Activated CD4-positive, alpha-beta T cell treated with anti-CD3 and anti-CD28 coated beads for 36 hours (primary cell): Measurements from ENCODE around the gene SLC14A1. TPM values are rescaled to one million over a fixed set of nuclear protein-coding genes. Genes with fewer than 3 reads are reported as not detected.

ENCODE experiments used
- ATAC-seq: fragments of 200-7000 bp; cut with Tn5 transposase; one replicate; pipeline ENCODE4 v1.10.0; 2021; ENCODE audit warnings: mild to moderate bottlenecking, moderate library complexity
- CTCF ChIA-PET: fragments of 350-600 bp; sonication (Branson Sonifier 250); formaldehyde crosslinking; loops from one replicate; lab custom pipeline; 2021; ENCODE audit warnings: antibody characterized with exemption; lab: Charles Lee
- POLR2A ChIA-PET: fragments of 350-600 bp; sonication (Branson Sonifier 250); formaldehyde crosslinking; loops from one replicate; lab custom pipeline; 2021; ENCODE audit warnings: antibody characterized with exemption, inconsistent platforms; lab: Charles Lee
- DNase-seq: peaks from one replicate; pipeline ENCODE4 v3.0.0-alpha.2; 2020
- H3K27ac Mint-ChIP-seq: one replicate; pipeline ENCODE4 v1.8.0; 2021; ENCODE audit warnings: mixed read lengths
- H3K27me3 Mint-ChIP-seq: one replicate; pipeline ENCODE4 v1.8.0; 2021; ENCODE audit warnings: mixed read lengths
- H3K36me3 Mint-ChIP-seq: one replicate; pipeline ENCODE4 v1.8.0; 2021; ENCODE audit warnings: low read depth, mixed read lengths
- H3K4me1 Mint-ChIP-seq: one replicate; pipeline ENCODE4 v1.8.0; 2021; ENCODE audit warnings: mixed read lengths
- H3K4me3 Mint-ChIP-seq: one replicate; pipeline ENCODE4 v1.8.0; 2021; ENCODE audit warnings: mild to moderate bottlenecking, moderate library complexity, mixed read lengths
- H3K9me3 Mint-ChIP-seq: one replicate; pipeline ENCODE4 v1.8.0; 2021; ENCODE audit warnings: low read depth, mixed read lengths
- intact Hi-C, 2 experiments: fragments of 100-400 bp; cut with DNase I in 1 of 2; cut with micrococcal nuclease in 1 of 2; formaldehyde crosslinking; loops; one replicate each; pipeline versions ENCODE4 v1.14.2 to v1.15.1; 2022 to 2024; cut with DNase I, micrococcal nuclease
- total RNA-seq, 2 experiments: library from RNA; stranded (reverse); gene quantifications; one replicate each; pipeline ENCODE4 v1.2.3, GENCODE V29; 2021

Gene SLC14A1
- total RNA-seq, 2 experiments from 2014 or later: 1.3 to 1.5 TPM

- Mint-ChIP-seq H3K27ac (no peak overlapping the region), H3K27me3 (no peaks in the 10 kb centered on the region), H3K4me3 (no peak overlapping the region), H3K9me3 (no peaks in the 10 kb centered on the region), H3K36me3 (no peaks in the 10 kb centered on the region), H3K4me1 (no peaks in the 10 kb centered on the region)
- ChIA-PET POLR2A (interaction anchor here (1.0 kb wide), 1 partner anchor 351 kb away, joined by 3 read pairs; no protein-coding TSS in a partner anchor), CTCF (interaction anchor here (0.6 to 7.2 kb wide), 39 partner anchors 9 to 501 kb away, joined by 3 to 81 read pairs (median 4); no protein-coding TSS in a partner anchor)
- ATAC-seq: peak; percentile 97
- peak; percentile 89 for DNase-seq
- intact Hi-C loops: loop anchor here (1.0 to 2.0 kb wide), 5 partner anchors 58 to 350 kb away; partner anchors contain the start of gene PSTPIP2 (in 1 of the 2)
Observed at GRCh38 chr18:45722899-45723298, 1.1 kb upstream of the SLC14A1 start.

GRCh38 chr18:45724601-45725000, 620 bp downstream of the SLC14A1 start:
- Mint-ChIP-seq H3K4me1 (no peaks in the 10 kb centered on the region), H3K4me3 (no peak overlapping the region), H3K9me3 (no peaks in the 10 kb centered on the region), H3K36me3 (no peaks in the 10 kb centered on the region), H3K27ac (no peak overlapping the region), H3K27me3 (no peaks in the 10 kb centered on the region)
- intact Hi-C loops: no loop called here
- CTCF ChIA-PET: interaction anchor here (0.8 to 7.2 kb wide), 8 partner anchors 11 to 349 kb away, joined by 3 to 81 read pairs (median 4); no protein-coding TSS in a partner anchor
- DNase-seq (no peak), ATAC-seq (no peak)
- POLR2A ChIA-PET: no interaction called here

- H3K27me3 Mint-ChIP-seq: no peaks in the 10 kb centered on the region
- CTCF ChIA-PET: interaction anchor here (0.8 to 7.2 kb wide), 12 partner anchors 10 to 348 kb away, joined by 3 to 81 read pairs (median 4); no protein-coding TSS in a partner anchor
Observed at GRCh38 chr18:45725336-45725735, 1.4 kb downstream of the SLC14A1 start.

GRCh38 chr18:45726603-45727002, 2.6 kb downstream of the SLC14A1 start:
- no peaks in the 10 kb centered on the region for H3K27me3 Mint-ChIP-seq
- H3K4me1 Mint-ChIP-seq: no peaks in the 10 kb centered on the region
- no peaks in the 10 kb centered on the region for H3K9me3 Mint-ChIP-seq
- POLR2A ChIA-PET: no interaction called here
- CTCF ChIA-PET: interaction anchor here (0.8 to 7.2 kb wide), 7 partner anchors 19 to 153 kb away, joined by 3 to 81 read pairs (median 3); no protein-coding TSS in a partner anchor
- no peak overlapping the region for H3K4me3 Mint-ChIP-seq
- H3K27ac Mint-ChIP-seq: no peak overlapping the region
- DNase-seq: no peak
- H3K36me3 Mint-ChIP-seq: no peaks in the 10 kb centered on the region
- ATAC-seq: no peak
- intact Hi-C loops: no loop called here

More at GRCh38 chr18:45725336-45725735, 1.4 kb downstream of the SLC14A1 start:
- H3K9me3 Mint-ChIP-seq: no peaks in the 10 kb centered on the region
- intact Hi-C loops: no loop called here
- POLR2A ChIA-PET: no interaction called here
- ATAC-seq (no peak), DNase-seq (no peak)
- H3K4me1 Mint-ChIP-seq: no peaks in the 10 kb centered on the region
- no peak overlapping the region for H3K27ac Mint-ChIP-seq
- no peak overlapping the region for H3K4me3 Mint-ChIP-seq
- H3K36me3 Mint-ChIP-seq: no peaks in the 10 kb centered on the region

GRCh38 chr18:45727068-45727467, 3.1 kb downstream of the SLC14A1 start:
- Mint-ChIP-seq H3K9me3 (no peaks in the 10 kb centered on the region), H3K36me3 (no peaks in the 10 kb centered on the region), H3K27ac (no peak overlapping the region), H3K27me3 (no peaks in the 10 kb centered on the region), H3K4me1 (no peaks in the 10 kb centered on the region), H3K4me3 (no peak overlapping the region)
- ChIA-PET POLR2A (no interaction called here), CTCF (interaction anchor here (0.6 to 4.0 kb wide), 6 partner anchors 19 to 631 kb away, joined by 3 to 23 read pairs (median 3); no protein-coding TSS in a partner anchor)
- DNase-seq (no peak), ATAC-seq (no peak)
- intact Hi-C loops: no loop called here

GRCh38 chr18:45728336-45729010, 4.5 kb downstream of the SLC14A1 start:
- CTCF ChIA-PET: interaction anchor here (0.7 to 4.0 kb wide), 4 partner anchors 15 to 179 kb away, joined by 3 to 23 read pairs (median 4); no protein-coding TSS in a partner anchor
- H3K9me3 Mint-ChIP-seq: no peaks in the 10 kb centered on the region
- intact Hi-C loops: no loop called here
- ATAC-seq (no peak), DNase-seq (no peak)
- no peaks in the 10 kb centered on the region for H3K27me3 Mint-ChIP-seq
- no peaks in the 10 kb centered on the region for H3K4me1 Mint-ChIP-seq
- H3K36me3 Mint-ChIP-seq: no peaks in the 10 kb centered on the region
- no peak overlapping the region for H3K4me3 Mint-ChIP-seq
- POLR2A ChIA-PET: no interaction called here
- H3K27ac Mint-ChIP-seq: no peak overlapping the region

- Mint-ChIP-seq H3K9me3 (no peaks in the 10 kb centered on the region), H3K27ac (no peak overlapping the region), H3K4me3 (no peak overlapping the region), H3K36me3 (no peaks in the 10 kb centered on the region), H3K4me1 (no peaks in the 10 kb centered on the region), H3K27me3 (no peaks in the 10 kb centered on the region)
- ChIA-PET CTCF (interaction anchor here (0.7 to 4.0 kb wide), 10 partner anchors 9 to 149 kb away, joined by 3 to 23 read pairs (median 3); no protein-coding TSS in a partner anchor), POLR2A (no interaction called here)
- ATAC-seq: no peak
- no peak for DNase-seq
- intact Hi-C loops: no loop called here
Observed at GRCh38 chr18:45730832-45731575, 7.0 kb downstream of the SLC14A1 start.

GRCh38 chr18:45731716-45732115, 7.7 kb downstream of the SLC14A1 start:
- Mint-ChIP-seq H3K36me3 (no peaks in the 10 kb centered on the region), H3K27me3 (no peaks in the 10 kb centered on the region), H3K27ac (no peak overlapping the region), H3K4me3 (no peak overlapping the region), H3K4me1 (no peaks in the 10 kb centered on the region), H3K9me3 (no peaks in the 10 kb centered on the region)
- ChIA-PET CTCF (interaction anchor here (0.8 to 3.9 kb wide), 3 partner anchors 9 to 149 kb away, joined by 3 to 23 read pairs (median 4); no protein-coding TSS in a partner anchor), POLR2A (no interaction called here)
- intact Hi-C loops: no loop called here
- DNase-seq (no peak), ATAC-seq (no peak)

GRCh38 chr18:45733535-45733934, 9.6 kb downstream of the SLC14A1 start:
- Mint-ChIP-seq H3K4me3 (no peak overlapping the region), H3K4me1 (no peaks in the 10 kb centered on the region), H3K27ac (no peak overlapping the region), H3K27me3 (no peaks in the 10 kb centered on the region), H3K36me3 (no peaks in the 10 kb centered on the region), H3K9me3 (no peaks in the 10 kb centered on the region)
- DNase-seq: no peak
- CTCF ChIA-PET: interaction anchor here (3.9 kb wide), 1 partner anchor 11 kb away, joined by 23 read pairs; no protein-coding TSS in a partner anchor
- no peak for ATAC-seq
- intact Hi-C loops: no loop called here
- POLR2A ChIA-PET: no interaction called here

- Mint-ChIP-seq H3K9me3 (no peaks in the 10 kb centered on the region), H3K36me3 (no peaks in the 10 kb centered on the region), H3K4me1 (no peaks in the 10 kb centered on the region), H3K27ac (no peak overlapping the region), H3K4me3 (no peak overlapping the region), H3K27me3 (no peaks in the 10 kb centered on the region)
- POLR2A ChIA-PET: no interaction called here
- CTCF ChIA-PET: no interaction called here
- intact Hi-C loops: no loop called here
- ATAC-seq: no peak
- DNase-seq: no peak
Observed at GRCh38 chr18:45734505-45734904, 10.5 kb downstream of the SLC14A1 start.

- intact Hi-C loops: no loop called here
- H3K27me3 Mint-ChIP-seq: no peaks in the 10 kb centered on the region
- no peak overlapping the region for H3K27ac Mint-ChIP-seq
- POLR2A ChIA-PET: no interaction called here
- no peak overlapping the region for H3K4me3 Mint-ChIP-seq
- H3K4me1 Mint-ChIP-seq: no peaks in the 10 kb centered on the region
- CTCF ChIA-PET: interaction anchor here (1.6 to 2.1 kb wide), 2 partner anchors 10 to 105 kb away, joined by 3 to 4 read pairs; no protein-coding TSS in a partner anchor
- H3K36me3 Mint-ChIP-seq: no peaks in the 10 kb centered on the region
- ATAC-seq (no peak), DNase-seq (no peak)
- no peaks in the 10 kb centered on the region for H3K9me3 Mint-ChIP-seq
Observed at GRCh38 chr18:45734944-45735343, 11.0 kb downstream of the SLC14A1 start.
